ENCODE measurements around the gene HOXB5. TPM values are rescaled to one million over a fixed set of nuclear protein-coding genes. Genes with fewer than 3 reads are reported as not detected.
A peak's percentile ranks its signal among the peaks of the same experiment; 100 is the strongest.

The HOXB5 gene
- total RNA-seq, 2 experiments from 2014 or later, result not detected

GRCh38 chr17:48611213-48611612 is 17.6 kb upstream of the HOXB5 start:
- H3K4me3 ChIP-seq (ENCODE audit: low read length), result peak overlapping the region; percentile 71
- no peaks in the 10 kb centered on the region for H3K36me3 ChIP-seq (ENCODE audit: insufficient read depth, low read length)
- no peak for ATAC-seq (ENCODE audit: poor library complexity)
- Mint-ChIP-seq H3K36me3 (ENCODE audit: low read depth) (no peaks in the 10 kb centered on the region), H3K27me3 (peaks cover 92% of the 10 kb centered on the region), H3K9me3 (no peaks in the 10 kb centered on the region), H3K4me1 (ENCODE audit: low read depth) (peaks cover 52% of the 10 kb centered on the region), H3K27ac (no peak overlapping the region), H3K4me3 (peak overlapping the region; percentile 89)
- H3K27me3 ChIP-seq (ENCODE audit: control insufficient read depth in 1 of 2, insufficient read depth in 2 of 2, low read length in 2 of 2), result peaks cover 76 to 80% of the 10 kb centered on the region in 2 experiments
- TF ChIP-seq CTCF (IDR thresholded peaks at IDR 0.05), result no peak
- peak in 1 of 14 experiments; percentile 44 for DNase-seq
- peaks cover 0 to 10% of the 10 kb centered on the region in 2 experiments for H3K9me3 ChIP-seq (ENCODE audit: control insufficient read depth in 1 of 2, insufficient read depth in 1 of 2, low read length in 2 of 2)
- H3K27ac ChIP-seq (ENCODE audit: low read depth in 1 of 2, low read length in 2 of 2), result no peak overlapping the region
- H3K4me1 ChIP-seq (ENCODE audit: insufficient read depth, low read length), result peaks cover 57% of the 10 kb centered on the region
- intact Hi-C loops (cut with DNase I, micrococcal nuclease), result loop anchor here in 1 of 2 experiments (5.0 to 10.0 kb wide), 2 partner anchors 274 to 766 kb away; partner anchors contain the start of gene SCRN2
- POLR2A ChIA-PET, result no interaction called here
- CTCF ChIA-PET, result no interaction called here

- H3K27me3 ChIP-seq (ENCODE audit: control insufficient read depth in 1 of 2, insufficient read depth in 2 of 2, low read length in 2 of 2), result peaks cover 75 to 80% of the 10 kb centered on the region in 2 experiments
- ChIA-PET CTCF (interaction anchor here (0.7 to 4.1 kb wide), 2 partner anchors 8 to 135 kb away, joined by 3 to 20 read pairs; no protein-coding TSS in a partner anchor), POLR2A (interaction anchor here (0.6 to 1.5 kb wide), 3 partner anchors 8 to 24 kb away, joined by 3 to 9 read pairs (median 5); partner anchors contain the start of gene HOXB5)
- peak in 7 of 14 experiments; percentile 36 to 70 (median 60) for DNase-seq
- no peak for TF ChIP-seq CTCF (IDR thresholded peaks at IDR 0.05)
- peak within 1 kb of the TSS; percentile 71 for H3K4me3 ChIP-seq (ENCODE audit: low read length)
- peaks cover 0 to 14% of the 10 kb centered on the region in 2 experiments for H3K9me3 ChIP-seq (ENCODE audit: control insufficient read depth in 1 of 2, insufficient read depth in 1 of 2, low read length in 2 of 2)
- no peak within 1 kb of the TSS for H3K27ac ChIP-seq (ENCODE audit: low read depth in 1 of 2, low read length in 2 of 2)
- Mint-ChIP-seq H3K9me3 (no peaks in the 10 kb centered on the region), H3K4me1 (ENCODE audit: low read depth) (peaks cover 51% of the 10 kb centered on the region), H3K4me3 (peak within 1 kb of the TSS; percentile 89), H3K27me3 (peaks cover 89% of the 10 kb centered on the region), H3K36me3 (ENCODE audit: low read depth) (no peaks in the 10 kb centered on the region), H3K27ac (no peak within 1 kb of the TSS)
- ATAC-seq (ENCODE audit: poor library complexity), result peak; percentile 18
- no peaks in the 10 kb centered on the region for H3K36me3 ChIP-seq (ENCODE audit: insufficient read depth, low read length)
- intact Hi-C loops (cut with DNase I, micrococcal nuclease), result loop anchor here in 1 of 2 experiments (5.0 to 10.0 kb wide), 2 partner anchors 273 to 766 kb away; partner anchors contain the start of gene SCRN2
- peaks cover 57% of the 10 kb centered on the region for H3K4me1 ChIP-seq (ENCODE audit: insufficient read depth, low read length)
Observed at GRCh38 chr17:48610282-48611211, 17.0 kb upstream of the HOXB5 start, which contains the start of gene HOXB7. TSS of gene HOXB7 (minus strand) at chr17:48611017. CDS start at chr17:48610918, 99 bp downstream.

GRCh38 chr17:48609759-48610281 is 16.2 kb upstream of the HOXB5 start:
- peaks cover 0 to 14% of the 10 kb centered on the region in 2 experiments for H3K9me3 ChIP-seq (ENCODE audit: control insufficient read depth in 1 of 2, insufficient read depth in 1 of 2, low read length in 2 of 2)
- H3K4me3 Mint-ChIP-seq, result peak overlapping the region; percentile 89
- no peaks in the 10 kb centered on the region for H3K36me3 ChIP-seq (ENCODE audit: insufficient read depth, low read length)
- H3K27ac ChIP-seq (ENCODE audit: low read depth in 1 of 2, low read length in 2 of 2), result no peak overlapping the region
- ATAC-seq (ENCODE audit: poor library complexity), result no peak
- CTCF ChIA-PET, result interaction anchor here (0.7 to 4.1 kb wide), 3 partner anchors 9 to 136 kb away, joined by 3 to 20 read pairs (median 3); no protein-coding TSS in a partner anchor
- peaks cover 75 to 80% of the 10 kb centered on the region in 2 experiments for H3K27me3 ChIP-seq (ENCODE audit: control insufficient read depth in 1 of 2, insufficient read depth in 2 of 2, low read length in 2 of 2)
- H3K4me1 Mint-ChIP-seq (ENCODE audit: low read depth), result peaks cover 48% of the 10 kb centered on the region
- intact Hi-C loops (cut with DNase I, micrococcal nuclease), result loop anchor here in 1 of 2 experiments (5.0 to 10.0 kb wide), 2 partner anchors 273 to 765 kb away; partner anchors contain the start of gene SCRN2
- H3K4me3 ChIP-seq (ENCODE audit: low read length), result peak overlapping the region; percentile 71
- no peak for DNase-seq
- TF ChIP-seq CTCF (IDR thresholded peaks at IDR 0.05), result no peak
- POLR2A ChIA-PET, result interaction anchor here (0.6 to 1.5 kb wide), 4 partner anchors 9 to 23 kb away, joined by 3 to 9 read pairs (median 4); partner anchors contain the start of gene HOXB5
- peaks cover 89% of the 10 kb centered on the region for H3K27me3 Mint-ChIP-seq
- H3K36me3 Mint-ChIP-seq (ENCODE audit: low read depth), result no peaks in the 10 kb centered on the region
- H3K4me1 ChIP-seq (ENCODE audit: insufficient read depth, low read length), result peaks cover 51% of the 10 kb centered on the region
- no peak overlapping the region for H3K27ac Mint-ChIP-seq
- no peaks in the 10 kb centered on the region for H3K9me3 Mint-ChIP-seq

Measured in CD4-positive, alpha-beta T cell (primary cell).